ENCODE results near the gene PDE4B. TPM values are rescaled to one million over a fixed set of nuclear protein-coding genes. Genes with fewer than 3 reads are reported as not detected.

PDE4B gene
- total RNA-seq, 4 donors from 2014 or later, result 5.2 to 16.6 (median 9.6) TPM

DNA sequence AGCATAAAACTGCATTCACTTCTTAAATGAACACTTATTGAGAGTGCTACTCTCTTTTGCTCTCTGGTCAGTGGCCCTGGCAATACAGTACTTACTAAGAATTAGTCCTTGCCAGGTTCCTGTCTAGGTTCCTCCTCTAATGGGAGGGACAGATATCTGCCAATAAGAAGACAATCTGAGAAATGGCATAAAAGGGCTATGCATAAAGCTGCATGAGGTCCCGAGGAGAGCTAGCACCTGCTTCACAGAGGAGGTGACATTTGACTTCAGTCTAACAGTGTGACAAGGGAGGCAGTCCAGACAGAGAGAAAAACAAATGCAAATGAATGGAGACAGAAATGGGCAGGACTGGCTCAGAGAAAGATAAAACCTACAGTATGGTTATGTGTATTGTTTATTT lies 384.1 kb downstream of the PDE4B start:
- WGBS, 2 donors, result 51 to 66% methylated on average over 1 of the region's 1 CpG
- no peak for DNase-seq (ENCODE audit: low spot score in 2 of 2)
- Histone ChIP-seq H3K4me3 (no peak overlapping the region), H3K4me1 (no peaks in the 10 kb centered on the region), H3K9me3 (no peaks in the 10 kb centered on the region), H3K27ac (no peak overlapping the region), H3K27me3 (no peaks in the 10 kb centered on the region), H3K36me3 (no peaks in the 10 kb centered on the region)
- TF ChIP-seq POLR2A (IDR thresholded peaks at IDR 0.05) (no peak), EP300 (IDR thresholded peaks at IDR 0.05) (no peak)
- TF ChIP-seq, protein P1, sequence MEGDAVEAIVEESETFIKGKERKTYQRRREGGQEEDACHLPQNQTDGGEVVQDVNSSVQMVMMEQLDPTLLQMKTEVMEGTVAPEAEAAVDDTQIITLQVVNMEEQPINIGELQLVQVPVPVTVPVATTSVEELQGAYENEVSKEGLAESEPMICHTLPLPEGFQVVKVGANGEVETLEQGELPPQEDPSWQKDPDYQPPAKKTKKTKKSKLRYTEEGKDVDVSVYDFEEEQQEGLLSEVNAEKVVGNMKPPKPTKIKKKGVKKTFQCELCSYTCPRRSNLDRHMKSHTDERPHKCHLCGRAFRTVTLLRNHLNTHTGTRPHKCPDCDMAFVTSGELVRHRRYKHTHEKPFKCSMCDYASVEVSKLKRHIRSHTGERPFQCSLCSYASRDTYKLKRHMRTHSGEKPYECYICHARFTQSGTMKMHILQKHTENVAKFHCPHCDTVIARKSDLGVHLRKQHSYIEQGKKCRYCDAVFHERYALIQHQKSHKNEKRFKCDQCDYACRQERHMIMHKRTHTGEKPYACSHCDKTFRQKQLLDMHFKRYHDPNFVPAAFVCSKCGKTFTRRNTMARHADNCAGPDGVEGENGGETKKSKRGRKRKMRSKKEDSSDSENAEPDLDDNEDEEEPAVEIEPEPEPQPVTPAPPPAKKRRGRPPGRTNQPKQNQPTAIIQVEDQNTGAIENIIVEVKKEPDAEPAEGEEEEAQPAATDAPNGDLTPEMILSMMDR (IDR thresholded peaks at IDR 0.05), result no peak

DNA sequence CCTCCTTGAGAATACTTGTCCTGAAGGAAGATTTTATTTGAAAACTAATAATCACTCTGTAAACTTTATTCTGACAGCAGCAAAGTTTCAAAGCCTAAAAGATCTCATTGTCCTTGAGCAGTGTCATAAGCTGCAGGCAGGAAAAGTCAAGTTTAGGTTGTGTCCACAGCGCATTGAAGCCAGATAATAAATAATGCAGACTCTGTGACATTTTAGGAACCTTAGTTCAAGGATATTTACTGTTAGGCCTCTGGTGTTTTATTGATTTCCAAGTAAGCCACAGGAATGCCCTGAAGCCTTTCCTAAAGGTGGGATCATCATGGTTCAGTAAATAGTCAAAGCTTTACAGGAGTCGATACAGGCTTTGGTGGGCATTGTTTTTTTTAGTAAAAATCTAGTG lies 384.8 kb downstream of the PDE4B start:
- Histone ChIP-seq H3K4me3 (no peak overlapping the region), H3K36me3 (no peaks in the 10 kb centered on the region), H3K9me3 (no peaks in the 10 kb centered on the region), H3K4me1 (peaks cover 0 to under 1% (median 0%) of the 10 kb centered on the region in 4 donors), H3K27ac (no peak overlapping the region), H3K27me3 (no peaks in the 10 kb centered on the region)
- no peak for DNase-seq (ENCODE audit: low spot score in 2 of 2)
- TF ChIP-seq POLR2A (IDR thresholded peaks at IDR 0.05) (no peak), EP300 (IDR thresholded peaks at IDR 0.05) (no peak)
- TF ChIP-seq, protein P1 (IDR thresholded peaks at IDR 0.05), result no peak
- 86% methylated on average over 2 of the region's 2 CpGs for WGBS, 2 donors

DNA sequence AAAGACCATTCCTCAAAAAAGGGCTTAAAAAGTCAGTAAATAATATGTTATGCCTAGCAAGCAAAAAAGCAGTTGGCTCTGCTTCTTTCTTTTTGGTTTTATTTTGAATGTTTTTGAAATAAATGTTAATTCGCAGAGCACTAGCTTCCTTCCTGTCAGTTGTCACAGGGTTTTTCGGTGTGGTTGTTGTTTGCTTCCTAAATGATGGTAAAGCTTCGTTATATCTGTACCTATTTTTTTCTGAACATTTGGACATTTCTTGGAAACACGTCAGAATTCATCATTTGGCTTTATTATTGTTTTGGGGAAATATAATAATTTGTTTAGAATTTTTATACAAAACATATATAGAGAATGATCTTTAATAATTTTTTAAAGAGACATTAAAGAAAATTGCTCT lies 389.3 kb downstream of the PDE4B start:
- no peak for DNase-seq (ENCODE audit: low spot score in 2 of 2)
- WGBS, 2 donors, result 75 to 81% methylated on average over 4 of the region's 4 CpGs
- Histone ChIP-seq H3K4me1 (peaks cover 0 to 4% (median 0%) of the 10 kb centered on the region in 4 donors), H3K4me3 (no peak overlapping the region), H3K36me3 (no peaks in the 10 kb centered on the region), H3K27me3 (no peaks in the 10 kb centered on the region), H3K9me3 (no peaks in the 10 kb centered on the region), H3K27ac (no peak overlapping the region)
- TF ChIP-seq, protein P1 (IDR thresholded peaks at IDR 0.05), result no peak
- no peak for TF ChIP-seq POLR2A (IDR thresholded peaks at IDR 0.05)
- no peak for TF ChIP-seq EP300 (IDR thresholded peaks at IDR 0.05)

DNA sequence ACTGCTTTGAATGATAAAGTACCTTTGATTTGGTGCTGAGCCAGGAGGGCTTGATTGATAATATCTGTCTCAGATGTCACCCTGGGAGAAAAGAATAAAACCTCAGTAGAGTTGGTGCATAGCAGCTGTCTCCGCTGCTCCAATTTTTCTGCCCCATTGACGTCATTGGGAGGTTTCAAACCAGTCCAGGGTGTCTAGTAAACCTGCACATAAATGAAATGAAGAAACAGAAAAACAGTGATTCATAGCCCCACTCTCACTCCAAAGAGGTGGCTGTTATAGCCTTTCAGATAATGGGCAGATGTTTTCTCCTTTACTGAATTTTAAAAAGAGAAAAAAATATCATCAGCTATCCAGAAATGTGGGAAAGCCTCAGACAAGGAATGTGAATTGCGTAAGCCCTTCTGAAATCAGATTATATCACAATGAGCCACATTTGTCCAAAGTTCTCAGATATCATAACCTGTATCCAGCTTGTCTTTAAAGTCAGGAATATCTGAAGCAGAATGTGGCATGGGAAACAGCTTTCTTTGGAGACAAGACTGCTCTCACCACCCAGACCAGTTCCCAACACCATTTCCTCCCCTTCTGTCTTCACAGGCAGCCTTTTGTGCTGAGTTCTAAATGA lies 390.0 kb downstream of the PDE4B start:
- H3K9me3 ChIP-seq, result no peaks in the 10 kb centered on the region
- DNase-seq (ENCODE audit: low spot score in 2 of 2), result no peak
- H3K27me3 ChIP-seq, result no peaks in the 10 kb centered on the region
- peaks cover 0 to 4% (median 0%) of the 10 kb centered on the region in 4 donors for H3K4me1 ChIP-seq
- H3K4me3 ChIP-seq, result no peak overlapping the region
- H3K36me3 ChIP-seq, result no peaks in the 10 kb centered on the region
- TF ChIP-seq, protein P1 (IDR thresholded peaks at IDR 0.05), result no peak
- TF ChIP-seq POLR2A (IDR thresholded peaks at IDR 0.05) (no peak), EP300 (IDR thresholded peaks at IDR 0.05) (no peak)
- WGBS, 2 donors, result 63 to 72% methylated on average over 3 of the region's 3 CpGs
- no peak overlapping the region for H3K27ac ChIP-seq

DNA sequence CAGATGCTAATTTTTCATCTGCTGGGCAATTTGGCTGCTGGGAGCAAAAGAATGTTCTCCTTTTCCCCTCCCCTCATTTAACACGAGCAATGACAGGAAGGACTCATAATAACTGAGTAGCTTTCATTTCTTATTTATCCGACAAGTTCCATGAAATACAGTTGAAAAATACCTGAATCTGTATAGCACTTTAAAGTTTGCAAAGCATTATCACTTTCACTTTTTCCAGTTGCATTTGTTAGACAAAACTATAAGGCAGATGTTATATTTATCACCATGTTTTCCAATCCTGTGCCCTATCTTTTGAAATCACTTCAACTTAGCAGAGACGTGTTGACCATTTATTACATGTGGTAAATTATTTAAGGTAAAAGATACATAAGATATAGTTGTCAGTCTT lies 390.7 kb downstream of the PDE4B start:
- Histone ChIP-seq H3K27me3 (no peaks in the 10 kb centered on the region), H3K4me3 (no peak overlapping the region), H3K36me3 (no peaks in the 10 kb centered on the region), H3K4me1 (peaks cover 0 to 4% (median 0%) of the 10 kb centered on the region in 4 donors), H3K9me3 (no peaks in the 10 kb centered on the region), H3K27ac (no peak overlapping the region)
- TF ChIP-seq EP300 (IDR thresholded peaks at IDR 0.05) (no peak), POLR2A (IDR thresholded peaks at IDR 0.05) (no peak)
- TF ChIP-seq, protein P1 (IDR thresholded peaks at IDR 0.05), result no peak
- no peak for DNase-seq (ENCODE audit: low spot score in 2 of 2)
- 68 to 71% methylated on average over 3 of the region's 3 CpGs for WGBS, 2 donors
